ENCODE measurements around the gene ZDHHC17. TPM values are rescaled to one million over a fixed set of nuclear protein-coding genes. Genes with fewer than 3 reads are reported as not detected.

ZDHHC17 gene
- total RNA-seq, 1 experiment from 2014 or later = 25.3 TPM

DNA sequence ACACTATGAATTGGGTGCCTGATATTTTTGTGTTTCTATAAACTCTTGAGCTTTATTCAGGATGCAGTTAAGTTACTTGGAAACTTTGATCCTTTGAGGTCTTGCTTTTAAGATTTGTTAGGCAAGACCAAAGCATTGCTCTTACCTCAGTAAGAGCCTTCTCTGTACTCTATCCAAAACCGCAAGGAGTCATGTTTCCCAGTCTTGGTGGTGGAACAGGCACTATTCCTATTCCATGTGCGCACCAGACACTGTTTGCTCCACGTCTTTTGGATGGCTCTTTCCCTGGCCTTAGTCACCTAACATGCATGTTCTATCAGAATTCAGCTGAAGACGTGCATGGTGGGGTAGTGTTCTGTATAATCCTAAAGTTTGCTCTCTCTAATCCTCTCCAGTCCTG lies 91.4 kb downstream of the ZDHHC17 start:
- ChIA-PET CTCF (no interaction called here), RAD21 (ENCODE audit: low non-redundant PET in 1 of 2, low total read pairs in 2 of 2, uncharacterized antibody in 2 of 2, unreplicated experiment in 2 of 2) (no interaction called here), POLR2A (no interaction called here)
- no peak overlapping the region for H3K4me3 ChIP-seq (replicated peaks in 1 of 2; ENCODE audit: low read depth in 1 of 2, low read length in 2 of 2)
- H3K27me3 ChIP-seq (ENCODE audit: insufficient read depth, low read length) = no peaks in the 10 kb centered on the region
- no peak overlapping the region for H2AFZ ChIP-seq (ENCODE audit: low read depth, low read length, poor library complexity, severe bottlenecking)
- BruUV-seq (replicated peaks) = no TSS peak
- DNase-seq (ENCODE audit: low read depth, low spot score) (no peak), ATAC-seq (no peak)
- no peaks in the 10 kb centered on the region for H3K9me2 ChIP-seq (ENCODE audit: insufficient read depth)
- no peak overlapping the region for H3K27ac ChIP-seq (ENCODE audit: low read depth, low read length)
- no peaks in the 10 kb centered on the region for H3K79me2 ChIP-seq (ENCODE audit: insufficient read depth, low read length)
- no peak overlapping the region for H3K9ac ChIP-seq (ENCODE audit: low read length)
- no peaks in the 10 kb centered on the region for H4K20me1 ChIP-seq (ENCODE audit: insufficient read depth)
- TF ChIP-seq EZH2 (IDR thresholded peaks at IDR 0.05) = no peak
- TF ChIP-seq, protein P1, sequence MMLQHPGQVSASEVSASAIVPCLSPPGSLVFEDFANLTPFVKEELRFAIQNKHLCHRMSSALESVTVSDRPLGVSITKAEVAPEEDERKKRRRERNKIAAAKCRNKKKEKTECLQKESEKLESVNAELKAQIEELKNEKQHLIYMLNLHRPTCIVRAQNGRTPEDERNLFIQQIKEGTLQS (IDR thresholded peaks at IDR 0.05) = no peak
- TF ChIP-seq ELF1 (IDR thresholded peaks at IDR 0.05; ENCODE audit: borderline replicate concordance, low read depth) = no peak
- no peak for TF ChIP-seq POLR2AphosphoS5 (IDR thresholded peaks at IDR 0.05; ENCODE audit: low read depth, low read length)
- no peak for TF ChIP-seq JUND (IDR thresholded peaks at IDR 0.05)
- TF ChIP-seq SRF (IDR thresholded peaks at IDR 0.05; ENCODE audit: low read depth) = no peak
- H3K4me1 ChIP-seq (ENCODE audit: control insufficient read depth in 1 of 2, insufficient read depth in 2 of 2, low read length in 2 of 2) = no peaks in the 10 kb centered on the region
- H3K4me2 ChIP-seq (ENCODE audit: low read length) = no peak overlapping the region
- intact Hi-C loops (cut with micrococcal nuclease) = no loop called here
- H3K9me3 ChIP-seq (ENCODE audit: control insufficient read depth in 1 of 2, insufficient read depth in 1 of 2, low read depth in 1 of 2, low read length in 2 of 2) = peaks cover 0 to 3% of the 10 kb centered on the region in 2 experiments; a peak in 1 of 4 replicates
- peaks cover 2 to 15% of the 10 kb centered on the region in 2 experiments; a peak in 2 of 4 replicates for H3K36me3 ChIP-seq (ENCODE audit: control insufficient read depth in 1 of 2, insufficient read depth in 2 of 2, low read length in 2 of 2)

DNA sequence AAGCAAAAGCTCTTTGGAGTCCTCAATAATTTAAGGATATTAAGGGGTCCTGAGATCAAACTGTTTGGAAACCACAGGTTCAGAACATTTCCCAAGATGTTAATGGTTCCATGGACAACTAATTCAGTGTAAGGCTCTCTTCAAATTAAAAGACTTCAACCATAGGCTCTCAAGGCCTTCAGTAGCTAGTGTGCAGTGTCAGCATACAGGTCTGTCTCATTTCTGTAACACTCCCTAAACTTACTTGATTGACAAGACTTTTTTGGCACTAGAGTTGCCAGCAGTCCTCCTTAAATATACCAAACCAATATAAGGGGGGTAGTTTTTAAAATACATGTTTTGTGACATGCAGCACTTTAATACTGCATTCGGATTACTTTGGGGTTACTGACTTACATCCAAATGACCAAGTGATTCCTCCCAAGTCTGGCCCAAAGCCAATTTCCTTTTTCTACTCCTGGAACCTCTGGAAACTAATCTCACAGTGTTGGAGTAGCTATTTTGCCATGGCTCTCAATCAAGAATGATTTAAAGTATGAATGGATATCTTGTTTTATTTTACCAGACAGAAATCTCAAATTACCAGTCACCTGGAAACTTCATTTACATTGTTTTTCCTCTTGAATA lies 92.2 kb downstream of the ZDHHC17 start:
- BruUV-seq (replicated peaks) = no TSS peak
- no peak for DNase-seq (ENCODE audit: low read depth, low spot score)
- H3K27me3 ChIP-seq (ENCODE audit: insufficient read depth, low read length) = no peaks in the 10 kb centered on the region
- H3K4me3 ChIP-seq (replicated peaks in 1 of 2; ENCODE audit: low read depth in 1 of 2, low read length in 2 of 2) = no peak overlapping the region
- H3K4me1 ChIP-seq (ENCODE audit: control insufficient read depth in 1 of 2, insufficient read depth in 2 of 2, low read length in 2 of 2) = no peaks in the 10 kb centered on the region
- ChIA-PET POLR2A (no interaction called here), CTCF (no interaction called here), RAD21 (ENCODE audit: low non-redundant PET in 1 of 2, low total read pairs in 2 of 2, uncharacterized antibody in 2 of 2, unreplicated experiment in 2 of 2) (no interaction called here)
- no peaks in the 10 kb centered on the region for H4K20me1 ChIP-seq (ENCODE audit: insufficient read depth)
- no peak for TF ChIP-seq ZNF274 (IDR thresholded peaks at IDR 0.05; ENCODE audit: low read depth, low read length)
- no peak for TF ChIP-seq RAD21 (IDR thresholded peaks at IDR 0.05; ENCODE audit: low read depth)
- TF ChIP-seq, protein P2, sequence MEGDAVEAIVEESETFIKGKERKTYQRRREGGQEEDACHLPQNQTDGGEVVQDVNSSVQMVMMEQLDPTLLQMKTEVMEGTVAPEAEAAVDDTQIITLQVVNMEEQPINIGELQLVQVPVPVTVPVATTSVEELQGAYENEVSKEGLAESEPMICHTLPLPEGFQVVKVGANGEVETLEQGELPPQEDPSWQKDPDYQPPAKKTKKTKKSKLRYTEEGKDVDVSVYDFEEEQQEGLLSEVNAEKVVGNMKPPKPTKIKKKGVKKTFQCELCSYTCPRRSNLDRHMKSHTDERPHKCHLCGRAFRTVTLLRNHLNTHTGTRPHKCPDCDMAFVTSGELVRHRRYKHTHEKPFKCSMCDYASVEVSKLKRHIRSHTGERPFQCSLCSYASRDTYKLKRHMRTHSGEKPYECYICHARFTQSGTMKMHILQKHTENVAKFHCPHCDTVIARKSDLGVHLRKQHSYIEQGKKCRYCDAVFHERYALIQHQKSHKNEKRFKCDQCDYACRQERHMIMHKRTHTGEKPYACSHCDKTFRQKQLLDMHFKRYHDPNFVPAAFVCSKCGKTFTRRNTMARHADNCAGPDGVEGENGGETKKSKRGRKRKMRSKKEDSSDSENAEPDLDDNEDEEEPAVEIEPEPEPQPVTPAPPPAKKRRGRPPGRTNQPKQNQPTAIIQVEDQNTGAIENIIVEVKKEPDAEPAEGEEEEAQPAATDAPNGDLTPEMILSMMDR (IDR thresholded peaks at IDR 0.05 in 2 of 3, conservative IDR thresholded peaks at IDR 0.05 in 1 of 3; ENCODE audit: borderline replicate concordance in 1 of 3, insufficient read depth in 1 of 3, low read depth in 2 of 3, low read length in 2 of 3) = no peak
- TF ChIP-seq ZFX (IDR thresholded peaks at IDR 0.05) = no peak
- intact Hi-C loops (cut with micrococcal nuclease) = no loop called here
- no peak overlapping the region for H3K27ac ChIP-seq (ENCODE audit: low read depth, low read length)
- H2AFZ ChIP-seq (ENCODE audit: low read depth, low read length, poor library complexity, severe bottlenecking) = no peak overlapping the region
- H3K4me2 ChIP-seq (ENCODE audit: low read length) = no peak overlapping the region
- no peaks in the 10 kb centered on the region for H3K79me2 ChIP-seq (ENCODE audit: insufficient read depth, low read length)
- no peak for ATAC-seq
- H3K36me3 ChIP-seq (ENCODE audit: control insufficient read depth in 1 of 2, insufficient read depth in 2 of 2, low read length in 2 of 2) = peaks cover 2 to 15% of the 10 kb centered on the region in 2 experiments; a peak in 2 of 4 replicates
- no peaks in the 10 kb centered on the region for H3K9me2 ChIP-seq (ENCODE audit: insufficient read depth)
- peaks cover 0 to 3% of the 10 kb centered on the region in 2 experiments; a peak in 1 of 4 replicates for H3K9me3 ChIP-seq (ENCODE audit: control insufficient read depth in 1 of 2, insufficient read depth in 1 of 2, low read depth in 1 of 2, low read length in 2 of 2)
- H3K9ac ChIP-seq (ENCODE audit: low read length) = no peak overlapping the region

All from HCT116 (cell line).